IMR-90 (cell line): Measurements from ENCODE around the gene LRIG1. TPM values are rescaled to one million over a fixed set of nuclear protein-coding genes. Genes with fewer than 3 reads are reported as not detected.

Source experiments
- ATAC-seq: fragments of 200-7000 bp; cut with Tn5 transposase; 2 replicates; pipeline ENCODE4 v1.9.1; 2020; ENCODE audit warnings: low read depth, mild to moderate bottlenecking, moderate library complexity
- BruUV-seq: library from RNA; stranded (reverse); fragments of 400-500 nt; replicated peaks from 2 replicates; lab custom pipeline; 2021; lab: Mats Ljungman, UMichigan
- CTCF ChIA-PET: fragments of 300-600 bp; formaldehyde crosslinking; extraction: SDS; loops from one replicate; lab custom pipeline; 2021; ENCODE audit warnings: antibody characterized with exemption; lab: Yijun Ruan, JAX
- POLR2A ChIA-PET: fragments of 300-600 bp; sonication (Branson Sonifier 250); formaldehyde crosslinking; loops from one replicate; lab custom pipeline; 2022; ENCODE audit warnings: antibody characterized with exemption; ENCODE audit not compliant: unreplicated experiment; lab: Charles Lee
- DNase-seq: peaks from one replicate; pipeline ENCODE4 v3.0.0; 2013
- H2AFZ ChIP-seq: replicated peaks from 2 replicates; pipeline ENCODE3; 2013; ENCODE audit warnings: low read length, mild to moderate bottlenecking; ENCODE audit not compliant: poor library complexity
- H2AK5ac ChIP-seq: 2 replicates; pipeline ENCODE4 v1.6.1; 2013; ENCODE audit warnings: low read depth, low read length, inconsistent platforms
- H2AK9ac ChIP-seq: replicated peaks from 2 replicates; pipeline ENCODE3; 2013; ENCODE audit warnings: mild to moderate bottlenecking, low read depth, low read length, moderate library complexity; ENCODE audit not compliant: poor library complexity
- H2BK120ac ChIP-seq: 2 replicates; pipeline ENCODE4 v1.6.1; 2013; ENCODE audit warnings: low read depth, low read length, inconsistent platforms
- H2BK15ac ChIP-seq: 3 replicates; pipeline ENCODE4 v1.6.1; 2013; ENCODE audit warnings: low read depth, low read length, inconsistent platforms
- H2BK20ac ChIP-seq: 2 replicates; pipeline ENCODE4 v1.6.1; 2013; ENCODE audit warnings: low read depth, mild to moderate bottlenecking, inconsistent platforms, low read length, moderate library complexity
- H2BK5ac ChIP-seq: 2 replicates; pipeline ENCODE4 v1.6.1; 2013; ENCODE audit warnings: mild to moderate bottlenecking, low read depth, low read length, inconsistent platforms; ENCODE audit not compliant: poor library complexity, severe bottlenecking
- H3K14ac ChIP-seq: replicated peaks from 2 replicates; pipeline ENCODE4 v1.6.1; 2013; ENCODE audit warnings: low read depth, low read length, inconsistent platforms
- H3K18ac ChIP-seq: 2 replicates; pipeline ENCODE4 v1.6.1; 2013; ENCODE audit warnings: low read depth, low read length, control low read depth
- H3K23ac ChIP-seq: 2 replicates; pipeline ENCODE4 v1.6.1; 2013; ENCODE audit warnings: low read depth, low read length, inconsistent platforms
- H3K27ac ChIP-seq: 2 replicates; pipeline ENCODE4 v1.5.1; 2013; ENCODE audit warnings: mild to moderate bottlenecking, control low read depth, low read length; ENCODE audit not compliant: insufficient read depth
- H3K27me3 ChIP-seq: 2 replicates; pipeline ENCODE4 v1.6.1; 2013; ENCODE audit warnings: low read length; ENCODE audit not compliant: control insufficient read depth, insufficient read depth
- H3K36me3 ChIP-seq: 2 replicates; pipeline ENCODE4 v1.6.1; 2013; ENCODE audit warnings: low read length, mixed read lengths; ENCODE audit not compliant: control insufficient read depth, insufficient read depth
- H3K4ac ChIP-seq: 2 replicates; pipeline ENCODE4 v1.6.1; 2013; ENCODE audit warnings: low read depth, low read length, inconsistent platforms
- H3K4me1 ChIP-seq: 2 replicates; pipeline ENCODE4 v1.6.1; 2013; ENCODE audit warnings: low read length, mixed read lengths; ENCODE audit not compliant: control insufficient read depth, insufficient read depth
- H3K4me2 ChIP-seq: 2 replicates; pipeline ENCODE4 v1.6.1; 2013; ENCODE audit warnings: low read depth, mild to moderate bottlenecking, control low read depth, low read length, moderate library complexity
- H3K4me3 ChIP-seq: 2 replicates; pipeline ENCODE4 v1.5.1; 2013; ENCODE audit warnings: low read depth, mild to moderate bottlenecking, control low read depth, low read length, moderate library complexity; ENCODE audit not compliant: insufficient read depth
- H3K56ac ChIP-seq: 2 replicates; pipeline ENCODE4 v1.6.1; 2013; ENCODE audit warnings: low read length, inconsistent platforms; ENCODE audit not compliant: insufficient read depth; ENCODE audit errors: extremely low read depth
- H3K79me1 ChIP-seq, 2 experiments: 2 replicates each; pipeline ENCODE4 v1.6.1; 2013; ENCODE audit warnings: low read length in 2 of 2, inconsistent platforms in 1 of 2, low read depth in 1 of 2
- H3K9ac ChIP-seq: 2 replicates; pipeline ENCODE4 v1.6.1; 2013; ENCODE audit warnings: low read depth, low read length, control low read depth
- H3K9me1 ChIP-seq: 2 replicates; pipeline ENCODE4 v1.6.1; 2013; ENCODE audit warnings: low read length, inconsistent platforms; ENCODE audit not compliant: insufficient read depth
- H3K9me3 ChIP-seq: 2 replicates; pipeline ENCODE4 v1.6.1; 2013; ENCODE audit warnings: low read length; ENCODE audit not compliant: control insufficient read depth, insufficient read depth
- H4K20me1 ChIP-seq: 2 replicates; pipeline ENCODE4 v1.6.1; 2013; ENCODE audit warnings: low read length, inconsistent platforms; ENCODE audit not compliant: insufficient read depth
- H4K5ac ChIP-seq: 2 replicates; pipeline ENCODE4 v1.6.1; 2013; ENCODE audit warnings: mild to moderate bottlenecking, low read depth, low read length, control low read depth
- H4K8ac ChIP-seq, 2 experiments: 2 replicates each; pipeline ENCODE4 v1.6.1; 2013; ENCODE audit warnings: low read depth in 2 of 2, low read length in 2 of 2, control low read depth in 1 of 2, inconsistent platforms in 1 of 2
- H4K91ac ChIP-seq: 2 replicates; pipeline ENCODE4 v1.6.1; 2013; ENCODE audit warnings: low read depth, low read length, inconsistent platforms; ENCODE audit not compliant: insufficient read depth
- CEBPB ChIP-seq: IDR thresholded peaks from 2 replicates; pipeline ENCODE4 v1.6.1; 2012; ENCODE audit warnings: low read depth, low read length, improper control_type of control experiment
- CHD1 ChIP-seq: IDR thresholded peaks from 2 replicates; pipeline ENCODE4 v1.6.1; 2012; ENCODE audit warnings: low read depth, low read length, improper control_type of control experiment
- ELK1 ChIP-seq: fragments of 150-350 bp; IDR thresholded peaks from 2 replicates; pipeline ENCODE4 v1.6.1; 2016; ENCODE audit warnings: low read depth, mild to moderate bottlenecking, low read length, moderate library complexity, borderline replicate concordance
- MAFK ChIP-seq: IDR thresholded peaks from 2 replicates; pipeline ENCODE4 v1.6.1; 2012; ENCODE audit warnings: low read depth, low read length, improper control_type of control experiment
- MAZ ChIP-seq: IDR thresholded peaks from 2 replicates; pipeline ENCODE4 v1.6.1; 2012; ENCODE audit warnings: low read depth, mild to moderate bottlenecking, low read length, improper control_type of control experiment, moderate library complexity, borderline replicate concordance
- MXI1 ChIP-seq: IDR thresholded peaks from 2 replicates; pipeline ENCODE4 v1.6.1; 2012; ENCODE audit warnings: low read depth, mild to moderate bottlenecking, low read length, moderate library complexity, borderline replicate concordance
- NFE2L2 ChIP-seq: fragments of 150-350 bp; IDR thresholded peaks from 2 replicates; pipeline ENCODE4 v1.6.1; 2016; ENCODE audit warnings: low read depth, mild to moderate bottlenecking, low read length
- POLR2A ChIP-seq: IDR thresholded peaks from 2 replicates; pipeline ENCODE4 v1.6.1; 2012; ENCODE audit warnings: mild to moderate bottlenecking, low read depth, low read length
- RAD21 ChIP-seq: IDR thresholded peaks from 2 replicates; pipeline ENCODE4 v1.6.1; 2012; ENCODE audit warnings: low read length, improper control_type of control experiment
- RCOR1 ChIP-seq: IDR thresholded peaks from 2 replicates; pipeline ENCODE4 v1.6.1; 2012; ENCODE audit warnings: mild to moderate bottlenecking, low read length, improper control_type of control experiment; ENCODE audit not compliant: insufficient replicate concordance
- RFX5 ChIP-seq: IDR thresholded peaks from 2 replicates; pipeline ENCODE4 v1.8.0; 2012; ENCODE audit warnings: low read depth, mild to moderate bottlenecking, low read length, moderate library complexity
- SMC3 ChIP-seq: fragments of 150-350 bp; IDR thresholded peaks from 2 replicates; pipeline ENCODE4 v1.6.1; 2016; ENCODE audit warnings: low read depth, mild to moderate bottlenecking, antibody characterized with exemption, low read length, moderate library complexity
- USF2 ChIP-seq: fragments of 150-350 bp; IDR thresholded peaks from 2 replicates; pipeline ENCODE4 v1.6.1; 2017; ENCODE audit warnings: mild to moderate bottlenecking, antibody characterized with exemption, low read length, low read depth
- WGBS, 2 experiments: methylation state at CpG; one replicate each; pipeline versions ENCODE4 v1.1.5 to v1.1.7; 2013; ENCODE audit warnings: missing lambda C conversion rate in 2 of 2; ENCODE audit not compliant: insufficient read length in 1 of 2; ENCODE audit errors: extremely low coverage in 2 of 2; 5-methylcytosine and 5-hydroxymethylcytosine counted together
- dilution Hi-C: fragments of 300-500 bp; cut with HindIII; formaldehyde crosslinking; loops from one replicate; pipeline ENCODE4 v1.14.3; 2018; ENCODE audit warnings: low sequenced_read_pairs; ENCODE audit not compliant: unreplicated experiment
- in situ Hi-C: fragments of 300-500 bp; cut with MboI; formaldehyde crosslinking; loops from 3 replicates; pipeline ENCODE4 v1.14.3; 2019; ENCODE audit warnings: low sequenced_read_pairs, inconsistent platforms, mixed read lengths
- intact Hi-C: fragments of 100-400 bp; cut with micrococcal nuclease; formaldehyde crosslinking; loops from 2 replicates; pipeline ENCODE4 v1.10.0; 2022
- polyA plus RNA-seq, 3 experiments: library from polyadenylated mRNA; depleted of rRNA; stranded (reverse); fragments of >200 nt; gene quantifications; 2 replicates each; pipeline ENCODE4 v1.2.3, GENCODE V29; 2012; ENCODE audit warnings: low replicate concordance in 1 of 3
- total RNA-seq: library from RNA; depleted of rRNA; stranded (reverse); fragments of >200 nt; gene quantifications from 2 replicates; pipeline ENCODE4 v1.2.3, GENCODE V29; 2012

Gene LRIG1
- total and polyA plus RNA-seq, 2 of the 4 experiments (the other 2 are of a cell fraction) = 62.8 to 87.8 TPM

GRCh38 chr3:66477856-66478255 is 23.0 kb downstream of the LRIG1 start:
- Histone ChIP-seq H4K91ac (no peak overlapping the region), H3K23ac (no peak overlapping the region), H3K27me3 (no peaks in the 10 kb centered on the region), H3K4ac (no peak overlapping the region), H2AK9ac (no peak overlapping the region), H2BK20ac (no peak overlapping the region), H2BK120ac (no peak overlapping the region), H3K36me3 (no peaks in the 10 kb centered on the region), H2AK5ac (0 out of 2 replicates have a peak overlapping the region, but pooled peaks have one; percentile 50), H3K27ac (no peak overlapping the region), H2BK15ac (no peak overlapping the region), H4K5ac (no peak overlapping the region), H3K9me3 (no peaks in the 10 kb centered on the region), H4K8ac (no peak overlapping the region), H4K20me1 (peaks cover 56% of the 10 kb centered on the region), H3K14ac (no peak overlapping the region), H3K9me1 (peaks cover 12% of the 10 kb centered on the region; the same call in 1 of the 2 replicates), H3K4me1 (peaks cover 21% of the 10 kb centered on the region), H3K4me2 (no peak overlapping the region), H3K79me1 (peaks cover 44 to 86% of the 10 kb centered on the region in 2 experiments), H3K4me3 (no peak overlapping the region), H3K56ac (no peak overlapping the region), H2BK5ac (no peak overlapping the region), H3K9ac (no peak overlapping the region), H2AFZ (no peak overlapping the region), H3K18ac (no peak overlapping the region)
- WGBS, 2 experiments = no CpG with 5 or more reads among the region's 7 CpGs
- in situ Hi-C loops = no loop called here
- TF ChIP-seq USF2 = no peak
- no peak for TF ChIP-seq MAZ
- no peak for TF ChIP-seq RAD21
- no peak for TF ChIP-seq MAFK
- TF ChIP-seq SMC3 = no peak
- TF ChIP-seq ELK1 = no peak
- no peak for TF ChIP-seq RFX5
- no peak for TF ChIP-seq NFE2L2
- no peak for TF ChIP-seq MXI1
- no peak for TF ChIP-seq RCOR1
- TF ChIP-seq CEBPB = no peak
- TF ChIP-seq POLR2A = no peak
- no peak for TF ChIP-seq CHD1
- no TSS peak for BruUV-seq
- dilution Hi-C loops = no loop called here
- CTCF ChIA-PET = no interaction called here
- DNase-seq = no peak
- no peak for ATAC-seq
- intact Hi-C loops = no loop called here
- POLR2A ChIA-PET = no interaction called here
